Measurements from ENCODE around the gene AP2B1.
"Not testable (repeated sequence)": the region's sequence is repeated elsewhere in the genome, so short reads cannot be mapped to it uniquely, and the experiment has no call there.

The AP2B1 gene

GRCh38 chr17:35683591-35683990 is 96.5 kb downstream of the AP2B1 start:
- H3K27ac ChIP-seq (ENCODE audit: low read length) = no peak overlapping the region
- no peak overlapping the region for H3K9ac ChIP-seq (ENCODE audit: low read depth, low read length)
- no peak overlapping the region for H3K4me3 ChIP-seq (ENCODE audit: low read length)
- H3K4me1 ChIP-seq (ENCODE audit: insufficient read depth, low read length) = peaks cover 20% of the 10 kb centered on the region
- H3K27me3 ChIP-seq (ENCODE audit: insufficient read depth, low read length) = no peaks in the 10 kb centered on the region
- H3K9me3 ChIP-seq (ENCODE audit: insufficient read depth, low read depth, low read length) = no peaks in the 10 kb centered on the region
- peaks cover 63% of the 10 kb centered on the region for H3K36me3 ChIP-seq (ENCODE audit: insufficient read depth, low read depth, low read length)

GRCh38 chr17:35684055-35684802 is 97.1 kb downstream of the AP2B1 start:
- Histone ChIP-seq H3K4me3 (ENCODE audit: low read length) (no peak overlapping the region), H3K27me3 (ENCODE audit: insufficient read depth, low read length) (no peaks in the 10 kb centered on the region), H3K4me1 (ENCODE audit: insufficient read depth, low read length) (peaks cover 20% of the 10 kb centered on the region), H3K27ac (ENCODE audit: low read length) (no peak overlapping the region), H3K9me3 (ENCODE audit: insufficient read depth, low read depth, low read length) (no peaks in the 10 kb centered on the region), H3K9ac (ENCODE audit: low read depth, low read length) (no peak overlapping the region), H3K36me3 (ENCODE audit: insufficient read depth, low read depth, low read length) (peaks cover 67% of the 10 kb centered on the region)

GRCh38 chr17:35692512-35693210 is 105.5 kb downstream of the AP2B1 start:
- Histone ChIP-seq H3K36me3 (ENCODE audit: insufficient read depth, low read depth, low read length) (peaks cover 77% of the 10 kb centered on the region), H3K4me1 (ENCODE audit: insufficient read depth, low read length) (0 out of 2 replicates have a peak, but pooled peaks cover 6% of the 10 kb centered on the region), H3K9me3 (ENCODE audit: insufficient read depth, low read depth, low read length) (no peaks in the 10 kb centered on the region), H3K9ac (ENCODE audit: low read depth, low read length) (no peak overlapping the region), H3K27me3 (ENCODE audit: insufficient read depth, low read length) (no peaks in the 10 kb centered on the region), H3K27ac (ENCODE audit: low read length) (no peak overlapping the region), H3K4me3 (ENCODE audit: low read length) (no peak overlapping the region)

GRCh38 chr17:35693662-35694061 is 106.5 kb downstream of the AP2B1 start:
- no peak overlapping the region for H3K4me3 ChIP-seq (ENCODE audit: low read length)
- H3K27me3 ChIP-seq (ENCODE audit: insufficient read depth, low read length) = no peaks in the 10 kb centered on the region
- H3K27ac ChIP-seq (ENCODE audit: low read length) = no peak overlapping the region
- no peak overlapping the region for H3K9ac ChIP-seq (ENCODE audit: low read depth, low read length)
- 0 out of 2 replicates have a peak, but pooled peaks cover 6% of the 10 kb centered on the region for H3K4me1 ChIP-seq (ENCODE audit: insufficient read depth, low read length)
- H3K9me3 ChIP-seq (ENCODE audit: insufficient read depth, low read depth, low read length) = no peaks in the 10 kb centered on the region
- H3K36me3 ChIP-seq (ENCODE audit: insufficient read depth, low read depth, low read length) = peaks cover 68% of the 10 kb centered on the region

- H3K9ac ChIP-seq (ENCODE audit: low read depth, low read length) = no peak overlapping the region
- peaks cover 59% of the 10 kb centered on the region for H3K36me3 ChIP-seq (ENCODE audit: insufficient read depth, low read depth, low read length)
- H3K4me1 ChIP-seq (ENCODE audit: insufficient read depth, low read length) = 0 out of 2 replicates have a peak, but pooled peaks cover 6% of the 10 kb centered on the region
- H3K27me3 ChIP-seq (ENCODE audit: insufficient read depth, low read length) = no peaks in the 10 kb centered on the region
- no peak overlapping the region for H3K4me3 ChIP-seq (ENCODE audit: low read length)
- H3K27ac ChIP-seq (ENCODE audit: low read length) = no peak overlapping the region
- H3K9me3 ChIP-seq (ENCODE audit: insufficient read depth, low read depth, low read length) = no peaks in the 10 kb centered on the region
Measured at GRCh38 chr17:35694906-35695305, 107.8 kb downstream of the AP2B1 start.

GRCh38 chr17:35695613-35696012 is 108.5 kb downstream of the AP2B1 start:
- H3K36me3 ChIP-seq (ENCODE audit: insufficient read depth, low read depth, low read length) = peaks cover 52% of the 10 kb centered on the region
- H3K4me1 ChIP-seq (ENCODE audit: insufficient read depth, low read length) = 0 out of 2 replicates have a peak, but pooled peaks cover 6% of the 10 kb centered on the region
- H3K9me3 ChIP-seq (ENCODE audit: insufficient read depth, low read depth, low read length) = no peaks in the 10 kb centered on the region

GRCh38 chr17:35698800-35699199 is 111.7 kb downstream of the AP2B1 start:
- no peaks in the 10 kb centered on the region for H3K27me3 ChIP-seq (ENCODE audit: insufficient read depth, low read length)
- no peaks in the 10 kb centered on the region for H3K9me3 ChIP-seq (ENCODE audit: insufficient read depth, low read depth, low read length)
- no peak overlapping the region for H3K27ac ChIP-seq (ENCODE audit: low read length)
- H3K4me3 ChIP-seq (ENCODE audit: low read length) = no peak overlapping the region
- H3K9ac ChIP-seq (ENCODE audit: low read depth, low read length) = no peak overlapping the region
- 0 out of 2 replicates have a peak, but pooled peaks cover 6% of the 10 kb centered on the region for H3K4me1 ChIP-seq (ENCODE audit: insufficient read depth, low read length)
- H3K36me3 ChIP-seq (ENCODE audit: insufficient read depth, low read depth, low read length) = peaks cover 30% of the 10 kb centered on the region

More at GRCh38 chr17:35695613-35696012, 108.5 kb downstream of the AP2B1 start:
- Histone ChIP-seq H3K27me3 (ENCODE audit: insufficient read depth, low read length) (no peaks in the 10 kb centered on the region), H3K27ac (ENCODE audit: low read length) (no peak overlapping the region), H3K4me3 (ENCODE audit: low read length) (no peak overlapping the region), H3K9ac (ENCODE audit: low read depth, low read length) (no peak overlapping the region)

- H3K4me3 ChIP-seq (ENCODE audit: low read length) = no peak overlapping the region
- no peak overlapping the region for H3K9ac ChIP-seq (ENCODE audit: low read depth, low read length)
- H3K9me3 ChIP-seq (ENCODE audit: insufficient read depth, low read depth, low read length) = no peaks in the 10 kb centered on the region
- H3K36me3 ChIP-seq (ENCODE audit: insufficient read depth, low read depth, low read length) = peaks cover 18% of the 10 kb centered on the region
- H3K27ac ChIP-seq (ENCODE audit: low read length) = no peak overlapping the region
- H3K4me1 ChIP-seq (ENCODE audit: insufficient read depth, low read length) = 0 out of 2 replicates have a peak, but pooled peaks cover 6% of the 10 kb centered on the region
- H3K27me3 ChIP-seq (ENCODE audit: insufficient read depth, low read length) = no peaks in the 10 kb centered on the region
Measured at GRCh38 chr17:35700150-35700549, 113.0 kb downstream of the AP2B1 start.

GRCh38 chr17:35701491-35701890 is 114.4 kb downstream of the AP2B1 start:
- H3K9ac ChIP-seq (ENCODE audit: low read depth, low read length) = no peak overlapping the region
- H3K9me3 ChIP-seq (ENCODE audit: insufficient read depth, low read depth, low read length) = no peaks in the 10 kb centered on the region
- H3K4me3 ChIP-seq (ENCODE audit: low read length) = no peak overlapping the region
- H3K36me3 ChIP-seq (ENCODE audit: insufficient read depth, low read depth, low read length) = 0 out of 2 replicates have a peak, but pooled peaks cover 7% of the 10 kb centered on the region
- H3K27me3 ChIP-seq (ENCODE audit: insufficient read depth, low read length) = no peaks in the 10 kb centered on the region
- no peak overlapping the region for H3K27ac ChIP-seq (ENCODE audit: low read length)
- H3K4me1 ChIP-seq (ENCODE audit: insufficient read depth, low read length) = no peaks in the 10 kb centered on the region

GRCh38 chr17:35703308-35703707 is 116.2 kb downstream of the AP2B1 start:
- H3K9ac ChIP-seq (ENCODE audit: low read depth, low read length); H3K36me3 ChIP-seq (ENCODE audit: insufficient read depth, low read depth, low read length): not testable (repeated sequence)

GRCh38 chr17:35705230-35705629 is 118.1 kb downstream of the AP2B1 start:
- Histone ChIP-seq H3K27me3 (ENCODE audit: insufficient read depth, low read length) (no peaks in the 10 kb centered on the region), H3K4me1 (ENCODE audit: insufficient read depth, low read length) (no peaks in the 10 kb centered on the region), H3K9ac (ENCODE audit: low read depth, low read length) (no peak overlapping the region), H3K9me3 (ENCODE audit: insufficient read depth, low read depth, low read length) (no peaks in the 10 kb centered on the region), H3K4me3 (ENCODE audit: low read length) (no peak overlapping the region), H3K27ac (ENCODE audit: low read length) (no peak overlapping the region), H3K36me3 (ENCODE audit: insufficient read depth, low read depth, low read length) (peaks cover 17% of the 10 kb centered on the region)

More at GRCh38 chr17:35703308-35703707, 116.2 kb downstream of the AP2B1 start:
- not testable (repeated sequence) for H3K9me3 ChIP-seq (ENCODE audit: insufficient read depth, low read depth, low read length); H3K27me3 ChIP-seq (ENCODE audit: insufficient read depth, low read length); H3K4me1 ChIP-seq (ENCODE audit: insufficient read depth, low read length); H3K4me3 ChIP-seq (ENCODE audit: low read length); H3K27ac ChIP-seq (ENCODE audit: low read length)

GRCh38 chr17:35705705-35706104 is 118.6 kb downstream of the AP2B1 start:
- Histone ChIP-seq H3K27ac (ENCODE audit: low read length) (no peak overlapping the region), H3K4me1 (ENCODE audit: insufficient read depth, low read length) (no peaks in the 10 kb centered on the region), H3K9me3 (ENCODE audit: insufficient read depth, low read depth, low read length) (no peaks in the 10 kb centered on the region), H3K4me3 (ENCODE audit: low read length) (no peak overlapping the region), H3K36me3 (ENCODE audit: insufficient read depth, low read depth, low read length) (peaks cover 21% of the 10 kb centered on the region), H3K9ac (ENCODE audit: low read depth, low read length) (no peak overlapping the region), H3K27me3 (ENCODE audit: insufficient read depth, low read length) (no peaks in the 10 kb centered on the region)

All from iPS-20b (cell line).